HG02763 (cell line): ENCODE results near the gene PLPPR3.
A peak's percentile ranks its signal among the peaks of the same experiment; 100 is the strongest.

Experiments
- ATAC-seq: cut with Tn5 transposase; IDR thresholded peaks from one replicate; pipeline ENCODE4 v1.9.1; 2021; ENCODE audit warnings: mild to moderate bottlenecking, moderate library complexity; ENCODE audit not compliant: unreplicated experiment

The PLPPR3 gene

GRCh38 chr19:798415-799075 is 23.2 kb downstream of the PLPPR3 start:
- ATAC-seq, result no peak

DNA sequence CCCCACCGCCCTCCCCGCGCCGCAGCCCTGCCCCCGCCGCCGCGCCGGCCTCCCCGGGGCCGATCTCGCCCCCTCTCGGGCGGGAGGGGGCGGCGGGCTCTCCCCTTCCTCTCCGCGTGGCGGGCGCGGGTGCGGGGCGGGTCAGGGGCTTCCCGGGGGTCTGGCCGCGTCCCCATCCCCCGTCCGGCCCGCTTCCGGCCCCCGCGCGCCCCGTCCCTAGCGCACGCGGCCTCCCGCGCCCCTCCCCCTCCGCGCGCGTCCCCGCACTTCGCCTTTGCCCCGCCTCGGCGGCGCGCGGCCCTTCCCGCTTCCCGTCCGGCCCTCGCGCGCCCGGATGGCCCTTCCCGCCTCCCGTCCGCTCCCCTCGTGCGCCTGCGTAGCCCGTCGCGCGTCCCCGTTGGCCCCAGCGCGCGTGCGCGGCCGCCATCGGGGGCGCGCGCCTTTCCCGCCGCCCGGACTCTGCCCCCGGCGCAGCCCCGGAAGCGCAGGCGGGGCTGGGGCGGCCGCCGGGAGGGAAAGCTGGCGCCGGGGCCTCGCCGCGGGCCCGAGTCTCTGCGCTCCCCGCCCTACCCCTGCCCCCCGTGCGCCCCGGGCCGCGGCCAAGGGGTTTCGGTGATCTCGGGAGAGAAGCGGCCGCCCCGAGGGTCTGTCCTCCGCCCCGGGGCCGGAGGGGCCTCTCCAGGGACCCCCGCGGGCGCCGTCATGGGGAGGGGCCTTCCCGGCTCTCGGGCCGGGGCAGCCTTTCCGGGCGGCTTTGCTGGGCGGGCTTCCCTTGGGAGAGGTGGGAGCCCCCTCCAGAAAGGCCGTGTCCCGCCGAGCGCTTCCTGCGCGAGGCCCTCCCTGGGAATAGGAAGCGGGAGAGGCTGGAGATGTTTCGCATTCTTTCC is 24.0 kb downstream of the PLPPR3 start:
- ATAC-seq, result peak; percentile 44

- peak; percentile 77 for ATAC-seq
Measured at GRCh38 chr19:796692-797527, 24.8 kb downstream of the PLPPR3 start, which contains the start of gene PTBP1. PTBP1 (plus strand) TSS chr19:797452; CDS start chr19:797498, 46 bp downstream.

- no peak for ATAC-seq
Measured at GRCh38 chr19:795691-796581, 25.8 kb downstream of the PLPPR3 start.

DNA sequence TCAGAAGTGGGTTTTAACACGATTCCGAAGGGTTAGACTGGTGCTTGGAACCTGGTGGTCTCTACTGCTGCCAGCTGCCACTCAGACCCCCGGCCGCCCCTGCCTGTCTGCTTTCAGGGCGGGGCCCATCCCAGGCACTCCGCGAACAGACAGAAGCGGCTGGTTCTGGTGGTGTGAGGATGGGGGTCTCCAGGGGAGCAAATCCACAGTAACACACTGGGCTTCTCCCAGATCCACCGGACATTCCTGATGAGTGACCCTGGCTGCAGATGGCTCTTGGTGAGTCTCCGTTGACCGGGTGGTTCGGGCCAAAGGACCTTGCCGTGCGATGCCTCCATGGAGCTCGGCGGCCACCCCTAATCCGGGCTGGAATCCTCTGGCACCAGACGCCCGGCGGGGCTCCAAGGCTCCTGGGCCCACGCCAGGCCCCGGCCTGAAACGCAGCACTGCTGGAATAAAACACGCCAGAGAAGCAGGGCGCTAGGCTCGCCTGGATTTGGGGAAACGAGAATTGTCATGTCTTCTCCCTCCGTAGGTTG is 26.6 kb downstream of the PLPPR3 start:
- ATAC-seq, result no peak

GRCh38 chr19:793806-794205 is 27.9 kb downstream of the PLPPR3 start:
- no peak for ATAC-seq

DNA sequence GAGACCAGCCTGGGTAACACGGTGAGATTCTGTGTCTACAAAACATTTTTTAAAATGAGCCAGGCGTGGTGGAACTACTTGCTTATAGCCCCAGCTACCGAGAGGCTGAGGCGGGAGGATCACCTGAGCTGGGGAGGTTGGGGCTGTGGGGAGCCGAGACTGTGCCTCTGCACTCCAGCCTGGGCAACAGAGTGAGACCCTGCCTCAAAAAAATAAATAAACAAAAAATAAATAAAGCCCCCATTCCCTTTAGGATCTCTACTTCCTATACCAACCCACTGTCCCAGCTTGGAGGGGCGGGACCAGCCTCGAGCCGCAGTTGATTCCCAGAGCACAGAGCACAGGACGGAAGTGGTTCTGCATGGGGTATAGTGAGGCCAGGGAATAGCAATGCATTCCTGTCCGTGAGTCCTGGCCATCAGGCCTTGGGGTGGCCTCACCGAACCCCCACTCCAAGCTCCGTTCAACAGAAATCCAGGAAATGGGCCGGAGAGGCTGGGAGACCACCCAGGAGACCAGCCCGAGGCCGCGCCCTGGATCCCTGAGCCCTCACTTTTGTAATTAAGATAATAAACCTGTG is 29.4 kb downstream of the PLPPR3 start:
- ATAC-seq, result no peak

- ATAC-seq, result no peak
Measured at GRCh38 chr19:791567-792305, 30.0 kb downstream of the PLPPR3 start.

DNA sequence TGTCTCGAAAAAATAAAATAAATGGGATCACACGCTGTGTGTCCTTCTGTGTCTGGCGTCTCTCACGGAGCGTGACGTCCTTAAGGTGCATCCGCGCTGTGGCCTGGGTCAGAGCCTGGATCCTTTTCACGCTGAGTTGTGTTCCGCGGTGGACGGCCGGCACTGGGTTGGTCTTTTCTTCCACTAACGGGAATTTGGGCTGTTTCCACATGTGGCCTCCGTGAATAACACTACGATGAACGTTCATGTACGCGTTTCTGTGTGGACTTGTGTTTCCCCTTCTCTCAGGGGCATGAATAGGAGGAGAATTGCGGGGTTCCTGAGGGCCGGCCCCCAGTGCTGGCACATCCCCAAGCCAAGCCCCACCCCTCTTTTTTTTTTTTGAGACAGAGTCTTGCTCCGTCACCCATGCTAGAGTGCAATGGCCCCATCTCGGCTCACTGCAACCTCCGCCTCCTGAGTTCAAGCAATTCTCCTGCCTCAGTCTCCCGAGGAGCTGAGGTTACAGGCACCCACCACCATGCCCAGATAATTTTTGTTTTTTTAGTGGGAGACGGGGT is 30.7 kb downstream of the PLPPR3 start:
- no peak for ATAC-seq

GRCh38 chr19:789701-790060 is 32.1 kb downstream of the PLPPR3 start:
- no peak for ATAC-seq

GRCh38 chr19:788983-789700 is 32.6 kb downstream of the PLPPR3 start:
- ATAC-seq, result no peak

DNA sequence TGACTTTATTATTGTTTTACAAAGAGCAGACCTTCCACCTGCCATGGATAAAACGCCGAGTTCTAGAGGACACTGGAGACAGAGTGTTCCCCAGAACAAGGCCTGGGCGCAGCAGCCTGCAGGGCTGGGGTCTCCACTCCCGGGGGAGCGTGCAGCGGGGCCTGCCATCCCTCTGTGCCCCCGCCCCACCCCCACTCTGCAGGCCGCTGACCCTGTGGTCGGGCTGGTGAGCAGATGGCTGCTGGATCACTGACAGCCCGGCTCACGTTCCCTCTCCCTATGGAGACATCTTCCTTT is 33.1 kb downstream of the PLPPR3 start:
- no peak for ATAC-seq

DNA sequence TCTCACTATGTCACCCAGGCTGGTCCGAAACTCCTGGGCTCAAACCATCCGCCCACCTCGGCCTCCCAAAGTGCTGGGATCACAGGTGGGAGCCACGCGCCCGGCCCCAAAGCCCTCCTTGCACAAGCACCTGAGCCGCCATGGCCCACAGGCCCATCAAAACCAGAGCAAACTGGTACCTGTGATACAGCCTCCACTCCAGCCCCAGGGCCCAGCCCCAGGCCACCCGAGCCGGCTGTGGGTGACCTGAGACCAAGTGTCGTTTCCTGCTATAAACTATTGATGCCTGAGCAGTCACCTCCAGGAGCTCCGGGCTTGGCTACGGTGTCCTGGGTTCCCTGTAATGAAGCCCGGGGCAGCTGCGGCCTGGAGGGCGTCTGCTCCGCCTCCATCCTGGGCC is 34.2 kb downstream of the PLPPR3 start:
- no peak for ATAC-seq

GRCh38 chr19:784541-784940 is 37.2 kb downstream of the PLPPR3 start:
- ATAC-seq, result no peak

- ATAC-seq, result no peak
Measured at GRCh38 chr19:782878-783668, 38.7 kb downstream of the PLPPR3 start.

GRCh38 chr19:782185-782877 is 39.4 kb downstream of the PLPPR3 start:
- no peak for ATAC-seq

- no peak for ATAC-seq
Measured at GRCh38 chr19:781800-782184, 40.0 kb downstream of the PLPPR3 start.
